ENCODE data around the gene THRA. TPM values are rescaled to one million over a fixed set of nuclear protein-coding genes. Genes with fewer than 3 reads are reported as not detected.
A peak's percentile ranks its signal among the peaks of the same experiment; 100 is the strongest.

THRA gene
- total and polyA plus RNA-seq, 9 of the 15 experiments (the other 6 are each of a cell fraction or from before 2014, with no cell fraction given): 0.34 to 23.4 (median 12.7) TPM

DNA sequence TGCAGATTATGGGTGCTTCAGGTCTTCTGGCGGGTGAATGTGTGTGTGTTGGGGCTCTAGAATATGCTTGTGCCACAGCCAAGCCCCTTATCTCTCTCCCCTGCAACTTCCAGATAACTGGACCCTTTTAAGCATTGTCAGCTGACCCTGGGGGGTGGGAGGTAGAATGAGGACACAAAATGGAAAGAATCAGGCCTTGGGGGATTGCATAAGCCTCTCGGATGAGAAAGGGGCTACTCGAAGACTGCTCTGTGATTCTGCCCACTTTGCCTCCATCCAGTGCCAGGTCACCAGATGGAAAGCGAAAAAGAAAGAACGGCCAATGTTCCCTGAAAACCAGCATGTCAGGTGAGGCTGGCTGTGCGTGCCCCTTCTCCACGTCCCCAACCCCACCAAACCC is 13.8 kb downstream of the THRA start (continued):
- TF ChIP-seq ZNF212 (CRISPR knock-in tag; IDR thresholded peaks at IDR 0.05): no peak
- TF ChIP-seq ZNF24 (IDR thresholded peaks at IDR 0.05): no peak
- TF ChIP-seq NR3C1 (CRISPR knock-in tag; IDR thresholded peaks at IDR 0.05): no peak
- TF ChIP-seq RHOXF2B (CRISPR knock-in tag; conservative IDR thresholded peaks at IDR 0.05): no peak
- peak in 1 of 2 experiments; percentile 44; a peak in 1 of 4 replicates for TF ChIP-seq RCOR1 (IDR thresholded peaks at IDR 0.05; ENCODE audit: borderline replicate concordance in 1 of 2, low read depth in 2 of 2, low read length in 2 of 2)
- TF ChIP-seq MCM3 (IDR thresholded peaks at IDR 0.05): no peak
- TF ChIP-seq THRAP3 (IDR thresholded peaks at IDR 0.05; ENCODE audit: borderline replicate concordance): no peak
- no peak for TF ChIP-seq ZNF184 (CRISPR knock-in tag; IDR thresholded peaks at IDR 0.05)
- no peak for TF ChIP-seq BHLHE40 (IDR thresholded peaks at IDR 0.05; ENCODE audit: low read length)
- TF ChIP-seq CTBP1 (IDR thresholded peaks at IDR 0.05; ENCODE audit: borderline replicate concordance): no peak; the same call in 1 of the 2 replicates
- no peak for TF ChIP-seq POLR2G (IDR thresholded peaks at IDR 0.05; ENCODE audit: low read depth, low read length)
- peak; percentile 42; the same call in 1 of the 2 replicates for TF ChIP-seq SMARCE1 (IDR thresholded peaks at IDR 0.05)
- TF ChIP-seq POLR2AphosphoS2 (IDR thresholded peaks at IDR 0.05; ENCODE audit: low read length): no peak
- no peak for TF ChIP-seq ZNF507 (tag; conservative IDR thresholded peaks at IDR 0.05)
- 0 out of 2 replicates have a peak, but pooled peaks have one; percentile 3 for TF ChIP-seq ZNF316 (IDR thresholded peaks at IDR 0.05)
- TF ChIP-seq EWSR1 (IDR thresholded peaks at IDR 0.05; ENCODE audit: borderline replicate concordance, low read depth, partially characterized antibody): no peak
- TF ChIP-seq, protein P1, sequence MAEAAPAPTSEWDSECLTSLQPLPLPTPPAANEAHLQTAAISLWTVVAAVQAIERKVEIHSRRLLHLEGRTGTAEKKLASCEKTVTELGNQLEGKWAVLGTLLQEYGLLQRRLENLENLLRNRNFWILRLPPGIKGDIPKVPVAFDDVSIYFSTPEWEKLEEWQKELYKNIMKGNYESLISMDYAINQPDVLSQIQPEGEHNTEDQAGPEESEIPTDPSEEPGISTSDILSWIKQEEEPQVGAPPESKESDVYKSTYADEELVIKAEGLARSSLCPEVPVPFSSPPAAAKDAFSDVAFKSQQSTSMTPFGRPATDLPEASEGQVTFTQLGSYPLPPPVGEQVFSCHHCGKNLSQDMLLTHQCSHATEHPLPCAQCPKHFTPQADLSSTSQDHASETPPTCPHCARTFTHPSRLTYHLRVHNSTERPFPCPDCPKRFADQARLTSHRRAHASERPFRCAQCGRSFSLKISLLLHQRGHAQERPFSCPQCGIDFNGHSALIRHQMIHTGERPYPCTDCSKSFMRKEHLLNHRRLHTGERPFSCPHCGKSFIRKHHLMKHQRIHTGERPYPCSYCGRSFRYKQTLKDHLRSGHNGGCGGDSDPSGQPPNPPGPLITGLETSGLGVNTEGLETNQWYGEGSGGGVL (CRISPR knock-in tag; IDR thresholded peaks at IDR 0.05): no peak
- TF ChIP-seq CSDE1 (IDR thresholded peaks at IDR 0.05): no peak
- TF ChIP-seq NBN (IDR thresholded peaks at IDR 0.05; ENCODE audit: low read depth): no peak
- TF ChIP-seq SRSF1 (IDR thresholded peaks at IDR 0.05; ENCODE audit: low read depth, low read length): no peak
- peak; percentile 32; the same call in 1 of the 2 replicates for TF ChIP-seq POLR2AphosphoS5 (IDR thresholded peaks at IDR 0.05; ENCODE audit: control insufficient read depth, insufficient read depth, low read depth, low read length)
- TF ChIP-seq HIVEP1 (CRISPR knock-in tag; IDR thresholded peaks at IDR 0.05): no peak
- no peak for TF ChIP-seq FOXM1 (IDR thresholded peaks at IDR 0.05; ENCODE audit: low read depth)
- no peak for TF ChIP-seq FOXM1 (CRISPR knock-in tag; IDR thresholded peaks at IDR 0.05; ENCODE audit: low read depth)
- TF ChIP-seq DPF2 (IDR thresholded peaks at IDR 0.05): peak; percentile 80; the same call in 1 of the 2 replicates
- no peak for TF ChIP-seq ZFP30 (CRISPR knock-in tag; IDR thresholded peaks at IDR 0.05; ENCODE audit: borderline replicate concordance)
- TF ChIP-seq TEAD1 (CRISPR knock-in tag; IDR thresholded peaks at IDR 0.05): peak in 1 of 2 experiments; percentile 10; a peak in 1 of 4 replicates
- TF ChIP-seq, protein P2, sequence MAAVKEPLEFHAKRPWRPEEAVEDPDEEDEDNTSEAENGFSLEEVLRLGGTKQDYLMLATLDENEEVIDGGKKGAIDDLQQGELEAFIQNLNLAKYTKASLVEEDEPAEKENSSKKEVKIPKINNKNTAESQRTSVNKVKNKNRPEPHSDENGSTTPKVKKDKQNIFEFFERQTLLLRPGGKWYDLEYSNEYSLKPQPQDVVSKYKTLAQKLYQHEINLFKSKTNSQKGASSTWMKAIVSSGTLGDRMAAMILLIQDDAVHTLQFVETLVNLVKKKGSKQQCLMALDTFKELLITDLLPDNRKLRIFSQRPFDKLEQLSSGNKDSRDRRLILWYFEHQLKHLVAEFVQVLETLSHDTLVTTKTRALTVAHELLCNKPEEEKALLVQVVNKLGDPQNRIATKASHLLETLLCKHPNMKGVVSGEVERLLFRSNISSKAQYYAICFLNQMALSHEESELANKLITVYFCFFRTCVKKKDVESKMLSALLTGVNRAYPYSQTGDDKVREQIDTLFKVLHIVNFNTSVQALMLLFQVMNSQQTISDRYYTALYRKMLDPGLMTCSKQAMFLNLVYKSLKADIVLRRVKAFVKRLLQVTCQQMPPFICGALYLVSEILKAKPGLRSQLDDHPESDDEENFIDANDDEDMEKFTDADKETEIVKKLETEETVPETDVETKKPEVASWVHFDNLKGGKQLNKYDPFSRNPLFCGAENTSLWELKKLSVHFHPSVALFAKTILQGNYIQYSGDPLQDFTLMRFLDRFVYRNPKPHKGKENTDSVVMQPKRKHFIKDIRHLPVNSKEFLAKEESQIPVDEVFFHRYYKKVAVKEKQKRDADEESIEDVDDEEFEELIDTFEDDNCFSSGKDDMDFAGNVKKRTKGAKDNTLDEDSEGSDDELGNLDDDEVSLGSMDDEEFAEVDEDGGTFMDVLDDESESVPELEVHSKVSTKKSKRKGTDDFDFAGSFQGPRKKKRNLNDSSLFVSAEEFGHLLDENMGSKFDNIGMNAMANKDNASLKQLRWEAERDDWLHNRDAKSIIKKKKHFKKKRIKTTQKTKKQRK (IDR thresholded peaks at IDR 0.05; ENCODE audit: borderline replicate concordance, low read depth, low read length): no peak

Measured in K562 (cell line).